Endodermal cell (in vitro differentiated cells): ENCODE results near the gene ADGRD2. TPM values are rescaled to one million over a fixed set of nuclear protein-coding genes. Genes with fewer than 3 reads are reported as not detected.

Experiments
- DNase-seq: peaks from one replicate; pipeline ENCODE4 v3.0.0-alpha.2; 2017
- H3K27ac ChIP-seq: 2 replicates; pipeline ENCODE4 v1.5.1; 2013; ENCODE audit warnings: mild to moderate bottlenecking, low read depth, low read length, moderate library complexity
- H3K27me3 ChIP-seq: 2 replicates; pipeline ENCODE4 v1.6.1; 2013; ENCODE audit warnings: mild to moderate bottlenecking, low read length, moderate library complexity; ENCODE audit not compliant: insufficient read depth, control insufficient read depth, poor library complexity, severe bottlenecking
- H3K36me3 ChIP-seq: 2 replicates; pipeline ENCODE4 v1.7.0; 2013; ENCODE audit warnings: mild to moderate bottlenecking, low read length, moderate library complexity; ENCODE audit not compliant: control insufficient read depth, insufficient read depth
- H3K4me1 ChIP-seq: one replicate; pipeline ENCODE4 v1.7.0; 2013; ENCODE audit warnings: low read length; ENCODE audit not compliant: control insufficient read depth, insufficient read depth
- H3K4me3 ChIP-seq: 2 replicates; pipeline ENCODE4 v1.5.1; 2013; ENCODE audit warnings: mild to moderate bottlenecking, low read length, moderate library complexity
- H3K9ac ChIP-seq: 2 replicates; pipeline ENCODE4 v1.6.1; 2013; ENCODE audit warnings: mild to moderate bottlenecking, low read length, moderate library complexity; ENCODE audit not compliant: poor library complexity, severe bottlenecking; ENCODE audit errors: extremely low read depth
- H3K9me3 ChIP-seq: 2 replicates; pipeline ENCODE4 v1.6.1; 2013; ENCODE audit warnings: mild to moderate bottlenecking, low read length, moderate library complexity; ENCODE audit not compliant: control insufficient read depth
- H3K27ac Mint-ChIP-seq: 2 replicates; pipeline ENCODE4 v1.8.0; 2020; ENCODE audit warnings: mixed read lengths
- H3K27me3 Mint-ChIP-seq: 2 replicates; pipeline ENCODE4 v1.8.0; 2021; ENCODE audit warnings: mild to moderate bottlenecking, mixed read lengths; ENCODE audit not compliant: insufficient read depth
- H3K36me3 Mint-ChIP-seq: 2 replicates; pipeline ENCODE4 v1.8.0; 2020; ENCODE audit warnings: low read depth, mixed read lengths
- H3K4me1 Mint-ChIP-seq: 2 replicates; pipeline ENCODE4 v1.8.0; 2020; ENCODE audit warnings: mixed read lengths
- H3K4me3 Mint-ChIP-seq: 2 replicates; pipeline ENCODE4 v1.8.0; 2020; ENCODE audit warnings: mild to moderate bottlenecking, moderate library complexity, mixed read lengths
- H3K9me3 Mint-ChIP-seq: 2 replicates; pipeline ENCODE4 v1.8.0; 2020; ENCODE audit warnings: mild to moderate bottlenecking, mixed read lengths
- CTCF ChIP-seq: fragments of 200-600 bp; sonication (generic); conservative IDR thresholded peaks from 2 replicates; pipeline ENCODE4 v1.5.0; 2021; ENCODE audit warnings: antibody characterized with exemption, mild to moderate bottlenecking
- WGBS, 2 experiments: methylation state at CpG; one replicate each; pipeline versions ENCODE4 v1.1.5 to v1.1.7; 2013; ENCODE audit warnings: missing lambda C conversion rate in 2 of 2, mixed read lengths in 1 of 2; ENCODE audit not compliant: insufficient coverage in 1 of 2, insufficient read length in 1 of 2; 5-methylcytosine and 5-hydroxymethylcytosine counted together
- total RNA-seq, 2 donors: library from RNA; stranded (reverse); fragmentation: NEBNext Ultra II Directional in 1 of 2; extraction: Animal tissue kit (Norgen Biotek cat#: 25700) in 1 of 2; gene quantifications; 2 replicates in 1 of 2; 3 replicates in 1 of 2; pipeline ENCODE4 v1.2.1, GENCODE V29; 2021

Gene ADGRD2
- total RNA-seq, 2 donors from 2014 or later = 0.33 to 0.40 TPM

- Mint-ChIP-seq H3K27me3 (peaks cover 71% of the 10 kb centered on the region), H3K27ac (no peak overlapping the region), H3K4me1 (peaks cover 4% of the 10 kb centered on the region), H3K4me3 (no peak overlapping the region), H3K9me3 (no peaks in the 10 kb centered on the region), H3K36me3 (no peaks in the 10 kb centered on the region)
- Histone ChIP-seq H3K9me3 (no peaks in the 10 kb centered on the region), H3K4me1 (no peaks in the 10 kb centered on the region), H3K36me3 (no peaks in the 10 kb centered on the region), H3K4me3 (no peak overlapping the region), H3K27ac (no peak overlapping the region), H3K27me3 (peaks cover 43% of the 10 kb centered on the region), H3K9ac (no peak overlapping the region)
- peak; percentile 79 for TF ChIP-seq CTCF
- WGBS, 2 experiments = 0 to 20% methylated on average over 1 to 7 of the region's 7 CpGs
- peak; percentile 91 for DNase-seq
These were observed 30.4 kb downstream of the ADGRD2 start for GRCh38 chr9:124480621-124480981.

- Mint-ChIP-seq H3K4me3 (no peak overlapping the region), H3K36me3 (no peaks in the 10 kb centered on the region), H3K27me3 (peaks cover 70% of the 10 kb centered on the region), H3K4me1 (peaks cover 4% of the 10 kb centered on the region), H3K27ac (no peak overlapping the region), H3K9me3 (no peaks in the 10 kb centered on the region)
- no peak for DNase-seq
- no peak overlapping the region for H3K9ac ChIP-seq
- no peak overlapping the region for H3K4me3 ChIP-seq
- H3K27ac ChIP-seq = no peak overlapping the region
- WGBS, 2 experiments = 90 to 91% methylated on average over 9 to 17 of the region's 17 CpGs
- TF ChIP-seq CTCF = no peak
- no peaks in the 10 kb centered on the region for H3K9me3 ChIP-seq
- no peaks in the 10 kb centered on the region for H3K4me1 ChIP-seq
- no peaks in the 10 kb centered on the region for H3K36me3 ChIP-seq
- peaks cover 43% of the 10 kb centered on the region for H3K27me3 ChIP-seq
These were observed 30.9 kb downstream of the ADGRD2 start for GRCh38 chr9:124481115-124481514.

- H3K9ac ChIP-seq = no peak overlapping the region
- H3K4me3 Mint-ChIP-seq = no peak overlapping the region
- no peaks in the 10 kb centered on the region for H3K9me3 ChIP-seq
- 36 to 46% methylated on average over 12 to 26 of the region's 26 CpGs for WGBS, 2 experiments
- peak; percentile 90 for DNase-seq
- H3K27ac Mint-ChIP-seq = no peak overlapping the region
- H3K36me3 Mint-ChIP-seq = no peaks in the 10 kb centered on the region
- no peak for TF ChIP-seq CTCF
- peaks cover 6% of the 10 kb centered on the region for H3K4me1 Mint-ChIP-seq
- H3K4me1 ChIP-seq = no peaks in the 10 kb centered on the region
- no peak overlapping the region for H3K4me3 ChIP-seq
- H3K27me3 Mint-ChIP-seq = peaks cover 71% of the 10 kb centered on the region
- H3K36me3 ChIP-seq = no peaks in the 10 kb centered on the region
- H3K27me3 ChIP-seq = peaks cover 35% of the 10 kb centered on the region
- no peak overlapping the region for H3K27ac ChIP-seq
- no peaks in the 10 kb centered on the region for H3K9me3 Mint-ChIP-seq
These were observed 32.3 kb downstream of the ADGRD2 start for GRCh38 chr9:124482431-124483031.
